ENCODE data around the gene SPTLC1.

DNA sequence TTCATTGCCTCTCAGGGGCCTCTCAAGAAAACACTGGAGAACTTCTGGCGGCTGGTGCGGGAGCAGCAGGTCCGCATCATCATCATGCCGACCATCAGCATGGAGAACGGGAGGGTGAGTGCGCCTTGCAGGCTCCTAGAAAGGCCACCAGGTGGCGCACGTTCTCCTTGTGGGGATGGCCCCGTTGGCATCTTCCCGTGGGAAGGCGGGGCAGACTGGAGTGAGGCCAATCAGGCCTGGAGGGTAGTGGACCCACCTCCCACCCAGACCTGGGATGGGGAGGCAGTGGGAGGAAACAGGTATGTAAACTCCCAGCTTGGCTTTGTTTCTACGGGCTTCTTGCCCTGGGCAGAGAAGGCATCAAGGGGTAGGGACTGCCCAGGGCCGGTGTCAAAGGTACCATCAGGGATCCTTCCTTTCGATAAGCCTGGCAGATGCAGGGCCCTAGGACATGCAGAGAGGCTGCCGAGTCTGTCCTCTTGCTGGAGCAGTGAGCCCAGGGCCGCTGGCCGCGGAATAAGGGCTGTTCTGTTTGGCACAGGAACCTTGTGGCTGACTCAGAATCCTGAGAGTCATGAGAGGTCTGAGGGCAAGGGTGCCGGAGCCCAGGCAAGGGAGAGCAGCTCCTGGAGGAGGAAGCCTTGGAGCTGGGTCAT is 18.9 kb upstream of the SPTLC1 start:
- TF ChIP-seq POLR2A (IDR thresholded peaks at IDR 0.05; ENCODE audit: extremely low read depth, insufficient read length), result no peak
- TF ChIP-seq, protein P1, sequence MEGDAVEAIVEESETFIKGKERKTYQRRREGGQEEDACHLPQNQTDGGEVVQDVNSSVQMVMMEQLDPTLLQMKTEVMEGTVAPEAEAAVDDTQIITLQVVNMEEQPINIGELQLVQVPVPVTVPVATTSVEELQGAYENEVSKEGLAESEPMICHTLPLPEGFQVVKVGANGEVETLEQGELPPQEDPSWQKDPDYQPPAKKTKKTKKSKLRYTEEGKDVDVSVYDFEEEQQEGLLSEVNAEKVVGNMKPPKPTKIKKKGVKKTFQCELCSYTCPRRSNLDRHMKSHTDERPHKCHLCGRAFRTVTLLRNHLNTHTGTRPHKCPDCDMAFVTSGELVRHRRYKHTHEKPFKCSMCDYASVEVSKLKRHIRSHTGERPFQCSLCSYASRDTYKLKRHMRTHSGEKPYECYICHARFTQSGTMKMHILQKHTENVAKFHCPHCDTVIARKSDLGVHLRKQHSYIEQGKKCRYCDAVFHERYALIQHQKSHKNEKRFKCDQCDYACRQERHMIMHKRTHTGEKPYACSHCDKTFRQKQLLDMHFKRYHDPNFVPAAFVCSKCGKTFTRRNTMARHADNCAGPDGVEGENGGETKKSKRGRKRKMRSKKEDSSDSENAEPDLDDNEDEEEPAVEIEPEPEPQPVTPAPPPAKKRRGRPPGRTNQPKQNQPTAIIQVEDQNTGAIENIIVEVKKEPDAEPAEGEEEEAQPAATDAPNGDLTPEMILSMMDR (IDR thresholded peaks at IDR 0.05; ENCODE audit: low read depth, low read length), result peak; percentile 80

Data from NB4 (cell line).